SU-DHL-6 (cell line): ENCODE results near the gene LSM7.

Source experiments
- H2AFZ ChIP-seq: fragments of 200-600 bp; sonication (generic); 2 replicates; pipeline ENCODE4 v1.6.1; 2014; ENCODE audit warnings: low read depth, mild to moderate bottlenecking, moderate library complexity, mixed read lengths, antibody characterized with exemption, low read length; ENCODE audit not compliant: severe bottlenecking
- H3F3A ChIP-seq: fragments of 200-600 bp; shearing (Covaris generic); 2 replicates; pipeline ENCODE4 v1.6.0; 2016; ENCODE audit warnings: antibody characterized with exemption, mild to moderate bottlenecking; ENCODE audit not compliant: insufficient read depth
- H3K27ac ChIP-seq: fragments of 200-600 bp; sonication (generic); 2 replicates; pipeline ENCODE4 v1.5.1; 2016; ENCODE audit warnings: low read depth, mild to moderate bottlenecking, low read length, moderate library complexity, mixed read lengths
- H3K27me3 ChIP-seq: fragments of 200-600 bp; sonication (generic), shearing (Covaris generic); 2 replicates; pipeline ENCODE4 v1.6.0; 2014; ENCODE audit warnings: mild to moderate bottlenecking, low read length
- H3K36me3 ChIP-seq: fragments of 200-600 bp; sonication (generic); 2 replicates; pipeline ENCODE4 v1.6.1; 2014; ENCODE audit warnings: mild to moderate bottlenecking, low read length, mixed read lengths
- H3K4me2 ChIP-seq: fragments of 300-600, 200-600 bp; shearing (Covaris generic), sonication (generic); 2 replicates; pipeline ENCODE4 v1.6.0; 2014; ENCODE audit warnings: low read length, low read depth, mild to moderate bottlenecking; ENCODE audit not compliant: poor library complexity, severe bottlenecking
- H3K4me3 ChIP-seq: fragments of 200-600 bp; sonication (generic); 2 replicates; pipeline ENCODE4 v1.5.1; 2014; ENCODE audit warnings: antibody characterized with exemption, low read length, mild to moderate bottlenecking, mixed read lengths; ENCODE audit not compliant: insufficient read depth, poor library complexity, severe bottlenecking
- H3K79me2 ChIP-seq: fragments of 200-600 bp; sonication (generic); 2 replicates; pipeline ENCODE4 v1.6.1; 2014; ENCODE audit warnings: mild to moderate bottlenecking, low read length, moderate library complexity; ENCODE audit not compliant: insufficient read depth
- H3K9ac ChIP-seq: fragments of 200-600 bp; sonication (generic); 2 replicates; pipeline ENCODE4 v1.7.0; 2014; ENCODE audit warnings: mild to moderate bottlenecking, low read length
- H3K9me2 ChIP-seq: fragments of 200-600 bp; sonication (generic); replicated peaks from 2 replicates; pipeline ENCODE4 v1.6.1; 2014; ENCODE audit warnings: low read length; ENCODE audit not compliant: insufficient read depth
- H3K9me3 ChIP-seq: fragments of 200-600 bp; sonication (generic); 2 replicates; pipeline ENCODE4 v1.6.1; 2014; ENCODE audit warnings: low read length, mixed read lengths; ENCODE audit not compliant: insufficient read depth
- H4K20me1 ChIP-seq: fragments of 200-600 bp; sonication (generic); 2 replicates; pipeline ENCODE4 v1.6.1; 2014; ENCODE audit warnings: low read depth, mild to moderate bottlenecking, antibody characterized with exemption, low read length, moderate library complexity, mixed read lengths
- EZH2phosphoT487 ChIP-seq: fragments of 200-600 bp; sonication (generic), shearing (Covaris generic); conservative IDR thresholded peaks from 2 replicates; pipeline ENCODE4 v1.6.1; 2018; ENCODE audit warnings: mild to moderate bottlenecking, antibody characterized with exemption, low read length, moderate library complexity, mixed read lengths
- TF ChIP-seq, protein P1 (sequence below): fragments of 200-600 bp; sonication (generic); IDR thresholded peaks from one replicate; pipeline ENCODE4 v1.5.1; 2017; ENCODE audit warnings: antibody characterized with exemption, mild to moderate bottlenecking, low read length, moderate library complexity; ENCODE audit not compliant: insufficient read depth, poor library complexity, severe bottlenecking

Gene LSM7

DNA sequence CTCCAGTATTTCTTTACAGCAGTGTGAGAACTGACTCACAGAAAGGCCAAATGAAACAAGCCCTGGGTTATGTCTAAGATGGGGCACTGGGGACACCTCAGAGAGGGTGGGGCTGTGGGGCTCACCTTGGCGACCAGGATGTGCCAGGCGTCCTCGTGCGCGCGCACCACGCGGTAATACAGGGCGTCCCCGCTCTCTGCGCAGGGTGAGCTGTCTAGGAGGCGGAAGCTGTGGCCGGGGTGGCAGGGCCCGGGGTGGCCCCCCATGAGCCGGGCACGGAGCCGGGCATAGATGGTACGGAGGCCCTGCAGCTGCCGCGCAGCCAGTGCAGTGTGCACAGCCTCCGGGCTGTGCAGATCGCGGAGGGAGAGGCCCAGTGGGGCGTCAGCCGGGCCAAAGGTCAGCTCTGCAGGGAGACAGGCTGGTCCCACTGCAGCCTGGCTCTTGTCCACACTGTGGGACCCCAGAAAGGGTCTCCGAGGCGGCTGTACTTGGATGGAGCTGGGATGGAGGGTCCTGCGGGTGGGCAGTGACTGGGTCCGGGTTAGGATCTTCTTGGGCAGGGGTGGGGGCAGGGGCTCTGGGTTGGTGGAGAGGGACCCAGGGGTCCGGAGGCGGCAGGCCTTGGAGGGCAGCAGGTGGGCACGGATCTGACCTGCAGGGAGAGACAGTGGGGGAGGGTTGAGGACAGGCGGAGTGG, 49.8 kb downstream of the LSM7 start:
- no peak overlapping the region for H3K27ac ChIP-seq
- H3K9me3 ChIP-seq = no peaks in the 10 kb centered on the region
- H3K36me3 ChIP-seq = no peaks in the 10 kb centered on the region
- no peaks in the 10 kb centered on the region for H3K9me2 ChIP-seq
- no peak overlapping the region for H3K4me2 ChIP-seq
- H3K4me3 ChIP-seq = no peak overlapping the region
- H2AFZ ChIP-seq = no peak overlapping the region
- peaks cover 8% of the 10 kb centered on the region for H3K79me2 ChIP-seq
- peaks cover 6% of the 10 kb centered on the region; the same call in 1 of the 2 replicates for H4K20me1 ChIP-seq
- no peaks in the 10 kb centered on the region for H3K27me3 ChIP-seq
- peaks cover 4% of the 10 kb centered on the region; the same call in 1 of the 2 replicates for H3F3A ChIP-seq
- TF ChIP-seq EZH2phosphoT487 = no peak
- TF ChIP-seq, protein P1, sequence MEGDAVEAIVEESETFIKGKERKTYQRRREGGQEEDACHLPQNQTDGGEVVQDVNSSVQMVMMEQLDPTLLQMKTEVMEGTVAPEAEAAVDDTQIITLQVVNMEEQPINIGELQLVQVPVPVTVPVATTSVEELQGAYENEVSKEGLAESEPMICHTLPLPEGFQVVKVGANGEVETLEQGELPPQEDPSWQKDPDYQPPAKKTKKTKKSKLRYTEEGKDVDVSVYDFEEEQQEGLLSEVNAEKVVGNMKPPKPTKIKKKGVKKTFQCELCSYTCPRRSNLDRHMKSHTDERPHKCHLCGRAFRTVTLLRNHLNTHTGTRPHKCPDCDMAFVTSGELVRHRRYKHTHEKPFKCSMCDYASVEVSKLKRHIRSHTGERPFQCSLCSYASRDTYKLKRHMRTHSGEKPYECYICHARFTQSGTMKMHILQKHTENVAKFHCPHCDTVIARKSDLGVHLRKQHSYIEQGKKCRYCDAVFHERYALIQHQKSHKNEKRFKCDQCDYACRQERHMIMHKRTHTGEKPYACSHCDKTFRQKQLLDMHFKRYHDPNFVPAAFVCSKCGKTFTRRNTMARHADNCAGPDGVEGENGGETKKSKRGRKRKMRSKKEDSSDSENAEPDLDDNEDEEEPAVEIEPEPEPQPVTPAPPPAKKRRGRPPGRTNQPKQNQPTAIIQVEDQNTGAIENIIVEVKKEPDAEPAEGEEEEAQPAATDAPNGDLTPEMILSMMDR = no peak
- H3K9ac ChIP-seq = no peak overlapping the region

DNA sequence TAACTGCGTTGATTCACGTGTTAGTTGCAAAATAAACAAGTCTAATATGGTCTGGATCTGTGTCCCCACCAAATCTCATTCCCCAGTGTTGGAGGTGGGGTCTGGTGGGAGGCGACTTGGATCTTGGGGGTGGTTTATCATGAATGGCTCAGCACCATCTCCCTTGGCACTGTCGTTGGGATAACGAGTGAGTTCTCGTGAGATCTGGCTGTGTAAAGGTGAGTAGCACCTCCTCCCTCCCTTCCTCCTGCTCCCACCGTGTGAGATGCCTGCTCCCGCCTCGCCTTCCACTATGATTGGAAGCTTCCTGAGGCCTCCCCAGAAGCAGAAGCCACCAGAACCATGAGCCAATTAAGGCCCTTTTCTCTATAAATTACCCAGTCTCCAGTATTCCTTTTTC, 51.2 kb downstream of the LSM7 start:
- H3K9ac ChIP-seq = no peak overlapping the region
- peaks cover 16% of the 10 kb centered on the region for H3K79me2 ChIP-seq
- H3K4me3 ChIP-seq = no peak overlapping the region
- H3K9me2 ChIP-seq = no peaks in the 10 kb centered on the region
- no peak overlapping the region for H3K27ac ChIP-seq
- no peak overlapping the region for H3K4me2 ChIP-seq
- H3K9me3 ChIP-seq = no peaks in the 10 kb centered on the region
- no peaks in the 10 kb centered on the region for H3K36me3 ChIP-seq
- H2AFZ ChIP-seq = no peak overlapping the region
- peaks cover 6% of the 10 kb centered on the region; the same call in 1 of the 2 replicates for H4K20me1 ChIP-seq
- TF ChIP-seq, protein P1 = no peak
- no peak for TF ChIP-seq EZH2phosphoT487
- no peaks in the 10 kb centered on the region for H3K27me3 ChIP-seq
- H3F3A ChIP-seq = peaks cover 18% of the 10 kb centered on the region

DNA sequence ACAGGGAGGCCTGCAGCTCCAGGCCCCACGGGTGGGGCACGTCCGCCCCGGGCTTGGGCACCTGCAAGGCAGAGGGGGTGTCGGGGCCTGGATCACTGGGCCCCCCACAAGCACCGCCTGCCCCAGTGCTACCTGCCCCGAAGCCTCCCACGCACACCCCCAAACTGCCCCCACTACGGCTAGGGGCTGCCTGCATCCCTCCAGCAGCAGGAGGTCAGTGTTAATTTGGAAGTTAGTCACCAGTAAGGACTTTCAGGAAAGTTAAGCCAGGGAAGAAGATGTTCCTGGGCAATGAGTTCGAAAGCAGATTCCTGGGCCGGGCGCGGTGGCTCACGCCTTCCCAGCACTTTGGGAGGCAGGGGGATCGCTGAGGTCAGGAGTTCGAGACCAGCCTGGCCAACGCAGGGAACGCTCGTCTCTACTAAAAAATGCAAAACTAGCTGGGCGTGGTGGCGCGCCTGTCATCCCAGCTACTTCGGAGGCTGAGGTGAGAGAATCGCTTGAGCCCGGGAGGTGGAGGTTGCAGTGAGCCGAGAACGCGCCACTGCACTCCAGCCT, 51.9 kb downstream of the LSM7 start:
- peaks cover 6% of the 10 kb centered on the region; the same call in 1 of the 2 replicates for H4K20me1 ChIP-seq
- H3K36me3 ChIP-seq = peaks cover 3% of the 10 kb centered on the region; the same call in 1 of the 2 replicates
- H3K27ac ChIP-seq = no peak overlapping the region
- H3F3A ChIP-seq = peaks cover 24% of the 10 kb centered on the region
- peaks cover 22% of the 10 kb centered on the region for H3K79me2 ChIP-seq
- H2AFZ ChIP-seq = no peak overlapping the region
- no peak overlapping the region for H3K4me2 ChIP-seq
- H3K4me3 ChIP-seq = no peak overlapping the region
- no peaks in the 10 kb centered on the region for H3K9me2 ChIP-seq
- H3K9ac ChIP-seq = no peak overlapping the region
- H3K27me3 ChIP-seq = no peaks in the 10 kb centered on the region
- TF ChIP-seq EZH2phosphoT487 = no peak
- TF ChIP-seq, protein P1 = no peak
- no peaks in the 10 kb centered on the region for H3K9me3 ChIP-seq
